Naive thymus-derived CD4-positive, alpha-beta T cell (primary cell): ENCODE measurements around the gene CNOT11. TPM values are rescaled to one million over a fixed set of nuclear protein-coding genes. Genes with fewer than 3 reads are reported as not detected.
A peak's percentile ranks its signal among the peaks of the same experiment; 100 is the strongest.

Source experiments
- ATAC-seq: fragments of 150-1000 bp; cut with Tn5 transposase; 2 replicates; pipeline ENCODE4 v1.10.0; 2021; ENCODE audit warnings: mild to moderate bottlenecking, moderate library complexity
- CTCF ChIA-PET: fragments of 350-600 bp; sonication (Branson Sonifier 250); formaldehyde crosslinking; loops from one replicate; lab custom pipeline; 2021; ENCODE audit warnings: antibody characterized with exemption; lab: Charles Lee
- POLR2A ChIA-PET: fragments of 350-600 bp; sonication (Branson Sonifier 250); formaldehyde crosslinking; loops from one replicate; lab custom pipeline; 2021; ENCODE audit warnings: antibody characterized with exemption, inconsistent platforms; lab: Charles Lee
- DNase-seq, 9 donors: peaks; one replicate each; pipeline versions ENCODE4 v3.0.0 to v3.0.0-alpha.2; 2020 to 2022; ENCODE audit warnings: mixed read lengths in 1 of 9
- H3K27ac ChIP-seq: one replicate; pipeline ENCODE4 v1.7.0; 2013; ENCODE audit warnings: mild to moderate bottlenecking, low read depth, low read length, moderate library complexity
- H3K27me3 ChIP-seq, 2 donors: one replicate each; pipeline ENCODE4 v1.7.0; 2013; ENCODE audit warnings: low read length in 2 of 2, mild to moderate bottlenecking in 2 of 2, moderate library complexity in 2 of 2; ENCODE audit not compliant: control insufficient read depth in 2 of 2, insufficient read depth in 2 of 2
- H3K36me3 ChIP-seq, 3 experiments: 1 replicate in 2 of 3; 2 replicates in 1 of 3; pipeline ENCODE4 v1.7.0; 2013; ENCODE audit warnings: low read length in 3 of 3, mild to moderate bottlenecking in 3 of 3, moderate library complexity in 1 of 3; ENCODE audit not compliant: insufficient read depth in 3 of 3, control insufficient read depth in 2 of 3
- H3K4me1 ChIP-seq, 2 donors: one replicate each; pipeline ENCODE4 v1.7.0; 2013; ENCODE audit warnings: low read length in 2 of 2, mild to moderate bottlenecking in 2 of 2, moderate library complexity in 1 of 2; ENCODE audit not compliant: control insufficient read depth in 2 of 2, insufficient read depth in 2 of 2
- H3K4me3 ChIP-seq: 2 replicates; pipeline ENCODE4 v1.7.0; 2013; ENCODE audit warnings: mild to moderate bottlenecking, low read length
- H3K9me3 ChIP-seq, 3 experiments: 1 replicate in 2 of 3; 2 replicates in 1 of 3; pipeline ENCODE4 v1.7.0; 2013; ENCODE audit warnings: low read length in 3 of 3; ENCODE audit not compliant: control insufficient read depth in 2 of 3
- H3K27ac Mint-ChIP-seq, 9 donors: one replicate each; pipeline ENCODE4 v1.8.0; 2020 to 2022; ENCODE audit warnings: mixed read lengths in 9 of 9, mild to moderate bottlenecking in 8 of 9, moderate library complexity in 5 of 9, inconsistent platforms in 2 of 9
- H3K27me3 Mint-ChIP-seq, 5 donors: one replicate each; pipeline ENCODE4 v1.8.0; 2021 to 2022; ENCODE audit warnings: mixed read lengths in 5 of 5, mild to moderate bottlenecking in 1 of 5
- H3K36me3 Mint-ChIP-seq, 5 donors: one replicate each; pipeline ENCODE4 v1.8.0; 2020 to 2022; ENCODE audit warnings: mixed read lengths in 5 of 5, mild to moderate bottlenecking in 3 of 5, inconsistent platforms in 1 of 5
- H3K4me1 Mint-ChIP-seq, 7 donors: one replicate each; pipeline ENCODE4 v1.8.0; 2020 to 2022; ENCODE audit warnings: mixed read lengths in 7 of 7, mild to moderate bottlenecking in 3 of 7, inconsistent platforms in 1 of 7
- H3K4me3 Mint-ChIP-seq, 10 donors: one replicate each; pipeline ENCODE4 v1.8.0; 2020 to 2022; ENCODE audit warnings: mild to moderate bottlenecking in 10 of 10, mixed read lengths in 10 of 10, moderate library complexity in 6 of 10, inconsistent platforms in 2 of 10
- H3K9me3 Mint-ChIP-seq, 11 donors: one replicate each; pipeline ENCODE4 v1.8.0; 2020 to 2022; ENCODE audit warnings: mixed read lengths in 11 of 11, mild to moderate bottlenecking in 4 of 11, inconsistent platforms in 1 of 11, moderate library complexity in 1 of 11
- intact Hi-C, 2 donors: fragments of 100-400 bp; cut with micrococcal nuclease; formaldehyde crosslinking; loops; one replicate each; pipeline ENCODE4 v1.15.1; 2023
- polyA plus RNA-seq, 2 donors: library from polyadenylated mRNA; unstranded; fragments of 300-500 nt; fragmentation: Illumina TruSeq; gene quantifications; one replicate each; pipeline ENCODE4 v1.2.3, GENCODE V29; 2021
- total RNA-seq, 6 experiments: library from RNA in 5 of 6; stranded (reverse) in 5 of 6; gene quantifications; 1 replicate in 5 of 6; 2 replicates in 1 of 6; pipeline ENCODE4 v1.2.3 and lab custom pipeline; 2021 to 2026

CNOT11 gene
- total and polyA plus RNA-seq, 7 experiments from 2014 or later, result 49.0 to 65.7 (median 60.4) TPM

DNA sequence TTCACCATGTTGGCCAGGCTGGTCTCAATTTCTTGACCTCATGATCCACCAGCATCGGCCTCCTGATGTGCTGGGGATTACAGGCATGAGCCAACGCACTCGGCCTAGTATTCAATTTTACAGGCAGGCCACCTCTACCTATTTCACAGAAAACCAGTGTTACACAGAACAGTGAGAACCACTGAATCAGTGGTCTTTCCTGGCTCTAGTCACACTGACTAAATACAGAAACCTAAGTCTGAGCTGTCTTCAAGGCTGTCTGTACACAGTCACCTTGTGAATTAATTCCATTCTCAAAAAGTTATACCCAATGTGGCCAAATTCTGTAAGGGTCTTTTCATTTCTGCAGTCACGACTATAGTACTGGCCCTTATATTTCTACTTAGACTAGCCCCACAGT lies 52.3 kb downstream of the CNOT11 start:
- no peaks in the 10 kb centered on the region for H3K9me3 Mint-ChIP-seq
- peak overlapping the region; percentile 91 to 100 (median 98) for H3K4me3 Mint-ChIP-seq
- Histone ChIP-seq H3K27me3 (no peaks in the 10 kb centered on the region), H3K27ac (peak overlapping the region; percentile 88), H3K36me3 (peaks cover 0 to 5% (median 0%) of the 10 kb centered on the region in 3 experiments), H3K4me3 (peak overlapping the region; percentile 84), H3K9me3 (no peaks in the 10 kb centered on the region), H3K4me1 (peaks cover 52 to 66% of the 10 kb centered on the region in 2 donors)
- ATAC-seq, result no peak
- peak overlapping the region; percentile 91 to 99 (median 98) for H3K27ac Mint-ChIP-seq
- intact Hi-C loops, result loop anchor here (5.0 kb wide), 6 partner anchors 38 to 723 kb away; partner anchors contain the start of genes MAP4K4 (in 2 of the 2) and RPL31 (in 1 of the 2)
- peaks cover 0 to 39% (median 6%) of the 10 kb centered on the region in 5 donors for H3K36me3 Mint-ChIP-seq
- H3K27me3 Mint-ChIP-seq, result no peaks in the 10 kb centered on the region
- H3K4me1 Mint-ChIP-seq, result peaks cover 54 to 84% (median 79%) of the 10 kb centered on the region in 7 donors
- no peak for DNase-seq
- ChIA-PET POLR2A (interaction anchor here (1.0 to 2.6 kb wide), 4 partner anchors 18 to 523 kb away, joined by 3 to 16 read pairs (median 9); no protein-coding TSS in a partner anchor), CTCF (no interaction called here)

DNA sequence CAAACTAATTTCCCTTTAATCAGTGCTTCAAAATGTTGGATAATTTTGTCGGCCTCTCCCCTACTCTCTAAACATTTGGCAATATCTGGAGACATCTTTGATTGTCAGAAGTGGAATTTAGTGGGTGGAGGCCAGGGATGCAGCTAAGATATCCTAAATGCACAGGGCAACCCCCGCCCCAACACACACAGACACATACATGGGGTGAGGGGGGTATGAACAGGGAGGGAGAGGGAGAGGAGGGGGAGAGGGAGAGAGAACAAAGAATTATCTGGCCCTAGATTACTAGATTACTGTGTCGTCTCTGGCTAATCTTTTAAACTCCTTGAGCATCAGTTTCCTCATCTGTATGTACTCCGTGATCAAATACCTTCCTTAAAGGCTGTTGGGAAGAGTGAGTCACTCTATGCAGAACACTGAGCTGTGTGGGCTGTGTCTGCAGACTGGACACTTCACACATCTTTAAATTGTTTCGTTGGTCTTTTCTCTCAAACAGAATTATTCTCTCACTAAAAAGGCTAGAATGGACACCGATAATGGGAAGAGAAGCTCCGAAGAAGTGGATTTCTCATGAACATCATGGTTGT lies 52.9 kb downstream of the CNOT11 start:
- H3K27me3 ChIP-seq, result no peaks in the 10 kb centered on the region
- no peaks in the 10 kb centered on the region for H3K9me3 ChIP-seq
- DNase-seq (no peak), ATAC-seq (no peak)
- peaks cover 0 to 5% (median 0%) of the 10 kb centered on the region in 3 experiments for H3K36me3 ChIP-seq
- peak overlapping the region; percentile 91 to 99 (median 98) for H3K27ac Mint-ChIP-seq
- intact Hi-C loops, result loop anchor here (1.0 to 5.0 kb wide), 10 partner anchors 7 to 723 kb away; partner anchors contain the start of genes MAP4K4 (in 2 of the 2), RPL31 (in 1 of the 2) and TBC1D8 (in 1 of the 2)
- CTCF ChIA-PET, result no interaction called here
- POLR2A ChIA-PET, result interaction anchor here (1.0 to 2.6 kb wide), 7 partner anchors 18 to 523 kb away, joined by 3 to 16 read pairs (median 6); no protein-coding TSS in a partner anchor
- H3K27me3 Mint-ChIP-seq, result no peaks in the 10 kb centered on the region
- peak overlapping the region; percentile 88 for H3K27ac ChIP-seq
- peaks cover 54 to 84% (median 79%) of the 10 kb centered on the region in 7 donors for H3K4me1 Mint-ChIP-seq
- peaks cover 0 to 39% (median 6%) of the 10 kb centered on the region in 5 donors for H3K36me3 Mint-ChIP-seq
- peaks cover 51 to 65% of the 10 kb centered on the region in 2 donors for H3K4me1 ChIP-seq
- H3K9me3 Mint-ChIP-seq, result no peaks in the 10 kb centered on the region
- peak overlapping the region; percentile 84 for H3K4me3 ChIP-seq
- peak overlapping the region; percentile 91 to 100 (median 98) for H3K4me3 Mint-ChIP-seq

DNA sequence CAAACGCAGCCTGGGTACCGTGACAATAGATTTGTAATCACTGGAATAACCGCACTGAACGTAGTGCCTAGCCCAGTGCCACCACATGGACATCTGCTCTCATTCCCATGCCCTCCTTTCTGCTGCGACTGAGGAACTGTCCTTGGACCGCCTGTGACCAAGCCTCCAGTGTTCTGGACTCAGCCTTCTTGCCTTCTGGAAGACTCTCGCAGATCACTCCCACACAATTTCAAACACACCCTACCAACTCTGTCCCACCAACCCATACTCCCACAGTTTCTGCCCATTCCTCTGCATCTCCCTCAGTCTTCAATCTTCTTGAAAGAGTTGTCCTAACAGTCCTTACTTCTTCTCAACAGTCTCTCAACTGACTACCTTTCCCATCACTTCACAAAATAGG lies 53.7 kb downstream of the CNOT11 start:
- Mint-ChIP-seq H3K27me3 (no peaks in the 10 kb centered on the region), H3K4me3 (peak overlapping the region; percentile 91 to 100 (median 98)), H3K9me3 (no peaks in the 10 kb centered on the region), H3K4me1 (peaks cover 55 to 84% (median 79%) of the 10 kb centered on the region in 7 donors), H3K36me3 (peaks cover 0 to 37% (median 6%) of the 10 kb centered on the region in 5 donors), H3K27ac (peak overlapping the region; percentile 91 to 99 (median 98))
- CTCF ChIA-PET, result no interaction called here
- peak in 2 of 9 donors; percentile 33 to 42 for DNase-seq
- no peak for ATAC-seq
- Histone ChIP-seq H3K36me3 (peaks cover 0 to 5% (median 0%) of the 10 kb centered on the region in 3 experiments), H3K27ac (peak overlapping the region; percentile 88), H3K4me1 (peaks cover 54 to 65% of the 10 kb centered on the region in 2 donors), H3K9me3 (no peaks in the 10 kb centered on the region), H3K27me3 (no peaks in the 10 kb centered on the region), H3K4me3 (peak overlapping the region; percentile 84)
- intact Hi-C loops, result loop anchor here (1.0 to 5.0 kb wide), 10 partner anchors 8 to 724 kb away; partner anchors contain the start of genes MAP4K4 (in 2 of the 2), RPL31 (in 1 of the 2) and TBC1D8 (in 1 of the 2)
- POLR2A ChIA-PET, result interaction anchor here (0.9 to 2.6 kb wide), 10 partner anchors 18 to 54 kb away, joined by 3 to 16 read pairs (median 4); no protein-coding TSS in a partner anchor

DNA sequence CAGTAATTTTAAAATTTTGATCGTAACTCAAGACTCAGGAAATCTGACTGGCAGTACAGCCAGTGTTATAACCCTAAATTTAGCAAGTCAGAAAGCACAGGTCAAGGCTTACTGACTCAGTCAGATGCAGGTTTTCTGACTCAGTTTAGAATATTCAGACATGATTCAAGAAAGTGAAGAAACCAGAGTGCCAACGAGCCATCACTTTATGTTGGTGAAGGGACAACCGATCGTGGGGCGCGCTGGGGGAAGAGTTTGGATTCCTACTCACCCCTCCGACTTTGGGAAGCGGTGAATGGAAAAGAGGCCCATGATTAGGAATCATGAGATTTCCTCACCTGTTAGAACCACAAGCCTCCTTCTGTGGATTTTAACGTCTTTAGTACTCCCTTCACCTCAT lies 54.8 kb downstream of the CNOT11 start:
- ATAC-seq (no peak), DNase-seq (no peak)
- Histone ChIP-seq H3K27me3 (no peaks in the 10 kb centered on the region), H3K4me1 (peaks cover 60 to 63% of the 10 kb centered on the region in 2 donors), H3K27ac (peak overlapping the region; percentile 88), H3K4me3 (peak overlapping the region; percentile 84), H3K9me3 (no peaks in the 10 kb centered on the region), H3K36me3 (peaks cover 0 to 5% (median 0%) of the 10 kb centered on the region in 3 experiments)
- H3K27ac Mint-ChIP-seq, result peak overlapping the region; percentile 91 to 99 (median 98)
- no peaks in the 10 kb centered on the region for H3K9me3 Mint-ChIP-seq
- H3K36me3 Mint-ChIP-seq, result peaks cover 0 to 32% (median 6%) of the 10 kb centered on the region in 5 donors
- H3K4me1 Mint-ChIP-seq, result peaks cover 57 to 84% (median 79%) of the 10 kb centered on the region in 7 donors
- H3K27me3 Mint-ChIP-seq, result no peaks in the 10 kb centered on the region
- peak overlapping the region; percentile 91 to 100 (median 98) for H3K4me3 Mint-ChIP-seq
- POLR2A ChIA-PET, result interaction anchor here (1.0 to 4.8 kb wide), 9 partner anchors 9 to 55 kb away, joined by 3 to 104 read pairs (median 7); partner anchors contain the start of gene CNOT11
- intact Hi-C loops, result loop anchor here (1.0 to 5.0 kb wide), 13 partner anchors 19 to 725 kb away; partner anchors contain the start of genes MAP4K4 (in 2 of the 2), RPL31 (in 2 of the 2), CNOT11 (in 1 of the 2) and TBC1D8 (in 1 of the 2)
- CTCF ChIA-PET, result interaction anchor here (1.5 kb wide), 1 partner anchor 23 kb away, joined by 9 read pairs; no protein-coding TSS in a partner anchor

DNA sequence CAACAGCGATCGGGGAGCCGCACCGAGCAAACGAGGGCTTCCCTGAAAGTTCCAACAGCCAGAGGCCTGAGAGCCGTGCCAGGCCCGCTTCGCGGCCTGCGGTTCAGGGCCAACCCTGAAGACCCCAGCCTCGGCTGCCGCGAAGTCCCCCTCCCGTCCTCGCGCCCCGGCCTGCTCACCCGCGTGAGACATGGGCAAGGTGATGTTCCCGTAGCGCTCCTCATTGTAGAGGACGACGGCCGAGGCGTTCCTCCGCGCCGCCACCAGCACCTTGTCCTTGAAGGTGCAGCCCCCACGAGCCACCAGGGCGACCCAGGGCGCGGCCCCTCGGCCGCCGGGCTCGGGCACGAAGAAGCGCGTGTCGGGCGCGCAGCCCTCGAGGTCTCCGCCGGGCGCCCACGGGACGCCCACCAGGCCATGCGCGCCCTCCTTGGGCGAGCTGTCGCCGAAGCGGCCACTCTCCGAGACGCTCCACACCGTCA lies 55.3 kb downstream of the CNOT11 start:
- H3K27ac ChIP-seq, result peak overlapping the region; percentile 88
- peaks cover 60 to 63% of the 10 kb centered on the region in 2 donors for H3K4me1 ChIP-seq
- H3K36me3 ChIP-seq, result peaks cover 0 to 5% (median 0%) of the 10 kb centered on the region in 3 experiments
- ChIA-PET CTCF (interaction anchor here (1.5 kb wide), 1 partner anchor 22 kb away, joined by 9 read pairs; no protein-coding TSS in a partner anchor), POLR2A (interaction anchor here (0.7 to 4.8 kb wide), 13 partner anchors 9 to 391 kb away, joined by 3 to 104 read pairs (median 4); partner anchors contain the start of gene CNOT11)
- Mint-ChIP-seq H3K36me3 (peaks cover 0 to 30% (median 6%) of the 10 kb centered on the region in 5 donors), H3K9me3 (no peaks in the 10 kb centered on the region), H3K27me3 (no peaks in the 10 kb centered on the region), H3K4me1 (peaks cover 56 to 83% (median 76%) of the 10 kb centered on the region in 7 donors), H3K4me3 (peak overlapping the region; percentile 91 to 100 (median 98)), H3K27ac (peak overlapping the region; percentile 91 to 99 (median 98))
- DNase-seq, result peak in 5 of 9 donors; percentile 24 to 44 (median 38)
- H3K9me3 ChIP-seq, result no peaks in the 10 kb centered on the region
- peak overlapping the region; percentile 84 for H3K4me3 ChIP-seq
- intact Hi-C loops, result loop anchor here (1.0 to 5.0 kb wide), 17 partner anchors 19 to 745 kb away; partner anchors contain the start of genes MAP4K4 (in 2 of the 2), RPL31 (in 2 of the 2), CNOT11 (in 1 of the 2) and CREG2 (in 1 of the 2)
- peak; percentile 3 for ATAC-seq
- no peaks in the 10 kb centered on the region for H3K27me3 ChIP-seq
